Activated T-helper 17 cell treated with anti-CD3 and anti-CD28 coated beads, Interleukin-2, amount 50 U/mL, for 72 hours (primary cell): Measurements from ENCODE around the gene ST8SIA5. TPM values are rescaled to one million over a fixed set of nuclear protein-coding genes. Genes with fewer than 3 reads are reported as not detected.

Experiments
- ATAC-seq: fragments of 150-1000 bp; cut with Tn5 transposase; replicated peaks from 2 replicates; pipeline ENCODE4 v1.10.0; 2021; ENCODE audit warnings: mild to moderate bottlenecking, moderate library complexity
- H3K27ac Mint-ChIP-seq: one replicate; pipeline ENCODE4 v1.8.0; 2022; ENCODE audit warnings: mixed read lengths
- H3K27me3 Mint-ChIP-seq: one replicate; pipeline ENCODE4 v1.8.0; 2022; ENCODE audit warnings: mixed read lengths
- H3K36me3 Mint-ChIP-seq: one replicate; pipeline ENCODE4 v1.8.0; 2022; ENCODE audit warnings: low read depth, mild to moderate bottlenecking, mixed read lengths
- H3K4me1 Mint-ChIP-seq: one replicate; pipeline ENCODE4 v1.8.0; 2022; ENCODE audit warnings: mixed read lengths
- H3K4me3 Mint-ChIP-seq: one replicate; pipeline ENCODE4 v1.8.0; 2022; ENCODE audit warnings: mild to moderate bottlenecking, mixed read lengths
- H3K9me3 Mint-ChIP-seq: one replicate; pipeline ENCODE4 v1.8.0; 2022; ENCODE audit warnings: mixed read lengths
- total RNA-seq, 2 donors: library from RNA; stranded (reverse); gene quantifications; one replicate each; pipeline ENCODE4 v1.2.3, GENCODE V29; 2022

Gene ST8SIA5
- total RNA-seq, 2 donors from 2014 or later: 0.19 TPM; not detected in 1

- no peak overlapping the region for H3K4me3 Mint-ChIP-seq
- H3K27ac Mint-ChIP-seq: no peak overlapping the region
- ATAC-seq: no peak
- no peaks in the 10 kb centered on the region for H3K36me3 Mint-ChIP-seq
- no peaks in the 10 kb centered on the region for H3K9me3 Mint-ChIP-seq
- H3K4me1 Mint-ChIP-seq: no peaks in the 10 kb centered on the region
- peaks cover under 1% of the 10 kb centered on the region for H3K27me3 Mint-ChIP-seq
These were observed 45.4 kb downstream of the ST8SIA5 start for GRCh38 chr18:46711444-46711863.

GRCh38 chr18:46706968-46707367 lies 49.9 kb downstream of the ST8SIA5 start:
- no peak for ATAC-seq
- no peak overlapping the region for H3K4me3 Mint-ChIP-seq
- H3K36me3 Mint-ChIP-seq: no peaks in the 10 kb centered on the region
- H3K27ac Mint-ChIP-seq: no peak overlapping the region
- H3K9me3 Mint-ChIP-seq: no peaks in the 10 kb centered on the region
- H3K4me1 Mint-ChIP-seq: no peaks in the 10 kb centered on the region
- peaks cover 3% of the 10 kb centered on the region for H3K27me3 Mint-ChIP-seq

GRCh38 chr18:46705521-46705920 lies 51.3 kb downstream of the ST8SIA5 start:
- no peaks in the 10 kb centered on the region for H3K9me3 Mint-ChIP-seq
- no peak overlapping the region for H3K27ac Mint-ChIP-seq
- no peaks in the 10 kb centered on the region for H3K36me3 Mint-ChIP-seq
- H3K4me3 Mint-ChIP-seq: no peak overlapping the region
- no peak for ATAC-seq
- no peaks in the 10 kb centered on the region for H3K4me1 Mint-ChIP-seq
- peaks cover 3% of the 10 kb centered on the region for H3K27me3 Mint-ChIP-seq

GRCh38 chr18:46704816-46705215 lies 52.0 kb downstream of the ST8SIA5 start:
- no peak for ATAC-seq
- Mint-ChIP-seq H3K9me3 (no peaks in the 10 kb centered on the region), H3K4me1 (no peaks in the 10 kb centered on the region), H3K27ac (no peak overlapping the region), H3K4me3 (no peak overlapping the region), H3K27me3 (peaks cover 3% of the 10 kb centered on the region), H3K36me3 (no peaks in the 10 kb centered on the region)

- no peak for ATAC-seq
- H3K27ac Mint-ChIP-seq: no peak overlapping the region
- no peaks in the 10 kb centered on the region for H3K9me3 Mint-ChIP-seq
- no peaks in the 10 kb centered on the region for H3K36me3 Mint-ChIP-seq
- H3K4me1 Mint-ChIP-seq: no peaks in the 10 kb centered on the region
- no peak overlapping the region for H3K4me3 Mint-ChIP-seq
- H3K27me3 Mint-ChIP-seq: peaks cover 3% of the 10 kb centered on the region
These were observed 52.7 kb downstream of the ST8SIA5 start for GRCh38 chr18:46704189-46704588.

GRCh38 chr18:46702471-46702870 lies 54.4 kb downstream of the ST8SIA5 start:
- no peaks in the 10 kb centered on the region for H3K36me3 Mint-ChIP-seq
- H3K4me3 Mint-ChIP-seq: no peak overlapping the region
- no peaks in the 10 kb centered on the region for H3K4me1 Mint-ChIP-seq
- ATAC-seq: no peak
- no peak overlapping the region for H3K27ac Mint-ChIP-seq
- H3K9me3 Mint-ChIP-seq: peaks cover 6% of the 10 kb centered on the region
- H3K27me3 Mint-ChIP-seq: peaks cover 10% of the 10 kb centered on the region

GRCh38 chr18:46700066-46700824 lies 56.6 kb downstream of the ST8SIA5 start:
- Mint-ChIP-seq H3K27ac (no peak overlapping the region), H3K36me3 (no peaks in the 10 kb centered on the region), H3K4me1 (no peaks in the 10 kb centered on the region), H3K9me3 (peaks cover 6% of the 10 kb centered on the region), H3K4me3 (no peak overlapping the region), H3K27me3 (peaks cover 18% of the 10 kb centered on the region)
- ATAC-seq: no peak

- Mint-ChIP-seq H3K4me3 (no peak overlapping the region), H3K27ac (no peak overlapping the region), H3K36me3 (no peaks in the 10 kb centered on the region), H3K4me1 (no peaks in the 10 kb centered on the region), H3K27me3 (peaks cover 15% of the 10 kb centered on the region), H3K9me3 (peaks cover 6% of the 10 kb centered on the region)
- ATAC-seq: no peak
These were observed 60.2 kb downstream of the ST8SIA5 start for GRCh38 chr18:46696702-46697101.

GRCh38 chr18:46696268-46696667 lies 60.6 kb downstream of the ST8SIA5 start:
- Mint-ChIP-seq H3K9me3 (peaks cover 6% of the 10 kb centered on the region), H3K27ac (no peak overlapping the region), H3K36me3 (no peaks in the 10 kb centered on the region), H3K4me1 (no peaks in the 10 kb centered on the region), H3K4me3 (no peak overlapping the region), H3K27me3 (peaks cover 15% of the 10 kb centered on the region)
- no peak for ATAC-seq

GRCh38 chr18:46693996-46694395 lies 62.9 kb downstream of the ST8SIA5 start:
- Mint-ChIP-seq H3K27me3 (peaks cover 15% of the 10 kb centered on the region), H3K4me1 (no peaks in the 10 kb centered on the region), H3K27ac (no peak overlapping the region), H3K4me3 (no peak overlapping the region), H3K36me3 (no peaks in the 10 kb centered on the region), H3K9me3 (peaks cover 6% of the 10 kb centered on the region)
- no peak for ATAC-seq

- ATAC-seq: no peak
- no peaks in the 10 kb centered on the region for H3K9me3 Mint-ChIP-seq
- no peaks in the 10 kb centered on the region for H3K4me1 Mint-ChIP-seq
- H3K27me3 Mint-ChIP-seq: no peaks in the 10 kb centered on the region
- no peaks in the 10 kb centered on the region for H3K36me3 Mint-ChIP-seq
- H3K4me3 Mint-ChIP-seq: no peak overlapping the region
- H3K27ac Mint-ChIP-seq: no peak overlapping the region
These were observed 67.9 kb downstream of the ST8SIA5 start for GRCh38 chr18:46688853-46689525.

GRCh38 chr18:46686186-46686585 lies 70.7 kb downstream of the ST8SIA5 start:
- no peak for ATAC-seq
- no peaks in the 10 kb centered on the region for H3K4me1 Mint-ChIP-seq
- H3K27me3 Mint-ChIP-seq: peaks cover 3% of the 10 kb centered on the region
- no peak overlapping the region for H3K4me3 Mint-ChIP-seq
- H3K9me3 Mint-ChIP-seq: no peaks in the 10 kb centered on the region
- no peaks in the 10 kb centered on the region for H3K36me3 Mint-ChIP-seq
- H3K27ac Mint-ChIP-seq: no peak overlapping the region

GRCh38 chr18:46683252-46683651 lies 73.6 kb downstream of the ST8SIA5 start:
- Mint-ChIP-seq H3K27me3 (peaks cover 6% of the 10 kb centered on the region), H3K27ac (no peak overlapping the region), H3K9me3 (no peaks in the 10 kb centered on the region), H3K36me3 (no peaks in the 10 kb centered on the region), H3K4me3 (no peak overlapping the region), H3K4me1 (no peaks in the 10 kb centered on the region)
- no peak for ATAC-seq

GRCh38 chr18:46680784-46681695 lies 75.8 kb downstream of the ST8SIA5 start:
- ATAC-seq: no peak
- H3K27ac Mint-ChIP-seq: no peak overlapping the region

More at GRCh38 chr18:46680784-46681695, 75.8 kb downstream of the ST8SIA5 start:
- Mint-ChIP-seq H3K9me3 (no peaks in the 10 kb centered on the region), H3K36me3 (no peaks in the 10 kb centered on the region), H3K27me3 (peaks cover 6% of the 10 kb centered on the region), H3K4me1 (no peaks in the 10 kb centered on the region), H3K4me3 (no peak overlapping the region)
